Measurements from ENCODE around the gene AP1S1.

Gene AP1S1

DNA sequence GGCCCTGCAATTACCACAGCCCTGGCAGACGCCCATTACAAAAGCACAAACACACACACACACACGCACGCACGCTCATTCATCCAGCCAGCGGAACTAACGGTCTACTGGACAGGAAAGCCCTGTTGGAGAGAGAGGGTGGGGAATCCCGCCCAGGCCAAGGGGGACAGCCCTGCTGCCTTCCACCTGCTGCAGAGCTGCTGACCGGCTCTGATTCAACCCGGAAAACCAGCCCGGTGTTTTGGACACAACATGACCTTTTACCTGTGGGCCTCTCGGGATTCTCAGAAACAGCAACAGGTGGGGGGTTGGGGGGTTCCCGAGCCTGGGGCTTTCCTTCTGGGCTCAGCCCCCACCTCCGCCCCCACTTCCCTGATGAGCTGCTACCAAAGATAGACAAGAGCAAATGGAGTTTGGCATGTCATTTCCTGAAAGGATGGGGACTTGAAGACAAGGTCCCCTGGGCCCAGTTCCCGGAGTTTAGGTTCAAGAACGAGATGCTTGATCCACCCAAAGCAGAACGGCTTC lies 45.9 kb upstream of the AP1S1 start:
- no peaks in the 10 kb centered on the region for H4K20me1 ChIP-seq (ENCODE audit: insufficient read depth, low read length)
- no peak overlapping the region for H3K27ac ChIP-seq (ENCODE audit: low read depth, low read length, poor library complexity, severe bottlenecking)
- no peaks in the 10 kb centered on the region for H3K9me3 ChIP-seq (ENCODE audit: low read length)
- no peak overlapping the region for H2AFZ ChIP-seq (ENCODE audit: low read length)
- TF ChIP-seq EZH2 (IDR thresholded peaks at IDR 0.05; ENCODE audit: borderline replicate concordance, low read length) = no peak
- TF ChIP-seq, protein P1, sequence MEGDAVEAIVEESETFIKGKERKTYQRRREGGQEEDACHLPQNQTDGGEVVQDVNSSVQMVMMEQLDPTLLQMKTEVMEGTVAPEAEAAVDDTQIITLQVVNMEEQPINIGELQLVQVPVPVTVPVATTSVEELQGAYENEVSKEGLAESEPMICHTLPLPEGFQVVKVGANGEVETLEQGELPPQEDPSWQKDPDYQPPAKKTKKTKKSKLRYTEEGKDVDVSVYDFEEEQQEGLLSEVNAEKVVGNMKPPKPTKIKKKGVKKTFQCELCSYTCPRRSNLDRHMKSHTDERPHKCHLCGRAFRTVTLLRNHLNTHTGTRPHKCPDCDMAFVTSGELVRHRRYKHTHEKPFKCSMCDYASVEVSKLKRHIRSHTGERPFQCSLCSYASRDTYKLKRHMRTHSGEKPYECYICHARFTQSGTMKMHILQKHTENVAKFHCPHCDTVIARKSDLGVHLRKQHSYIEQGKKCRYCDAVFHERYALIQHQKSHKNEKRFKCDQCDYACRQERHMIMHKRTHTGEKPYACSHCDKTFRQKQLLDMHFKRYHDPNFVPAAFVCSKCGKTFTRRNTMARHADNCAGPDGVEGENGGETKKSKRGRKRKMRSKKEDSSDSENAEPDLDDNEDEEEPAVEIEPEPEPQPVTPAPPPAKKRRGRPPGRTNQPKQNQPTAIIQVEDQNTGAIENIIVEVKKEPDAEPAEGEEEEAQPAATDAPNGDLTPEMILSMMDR (IDR thresholded peaks at IDR 0.05; ENCODE audit: low read length) = no peak
- H3K27me3 ChIP-seq (ENCODE audit: insufficient read depth, low read length) = peaks cover 5% of the 10 kb centered on the region; the same call in 1 of the 2 replicates
- no peak overlapping the region for H3K9ac ChIP-seq (ENCODE audit: low read length)
- H3K79me2 ChIP-seq (ENCODE audit: insufficient read depth, low read length) = no peaks in the 10 kb centered on the region
- no peak overlapping the region for H3K4me2 ChIP-seq (ENCODE audit: low read length)
- H3K9me2 ChIP-seq (ENCODE audit: low read depth, low read length) = no peaks in the 10 kb centered on the region
- no peaks in the 10 kb centered on the region for H3F3A ChIP-seq (ENCODE audit: insufficient read depth, low read length)
- no peaks in the 10 kb centered on the region for H3K36me3 ChIP-seq (ENCODE audit: insufficient read depth, low read length)
- no peaks in the 10 kb centered on the region for H3K4me1 ChIP-seq (ENCODE audit: insufficient read depth, low read length, severe bottlenecking)
- H3K4me3 ChIP-seq (ENCODE audit: low read depth, low read length, poor library complexity, severe bottlenecking) = no peak overlapping the region

DNA sequence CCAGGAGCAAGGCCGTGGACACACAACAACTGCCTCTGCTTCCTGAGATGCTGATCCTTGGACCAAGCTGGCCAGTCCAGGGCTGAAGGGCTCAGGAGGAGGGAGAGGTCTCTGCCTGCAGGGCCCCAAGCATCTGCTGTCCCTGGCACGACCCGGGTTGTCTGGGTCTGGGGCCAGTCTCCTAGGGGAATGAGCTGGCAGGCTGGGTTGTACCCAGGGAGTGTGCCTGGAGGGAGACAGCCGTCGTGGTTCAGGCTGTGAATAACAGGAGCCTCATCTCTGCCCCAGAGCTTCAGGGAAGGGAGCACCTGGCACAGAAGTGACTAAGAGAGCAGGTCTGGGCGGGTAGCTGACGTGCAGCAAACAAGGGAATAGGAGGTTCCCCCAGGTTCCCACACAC lies 45.3 kb upstream of the AP1S1 start:
- Histone ChIP-seq H3K9me2 (ENCODE audit: low read depth, low read length) (no peaks in the 10 kb centered on the region), H3K27me3 (ENCODE audit: insufficient read depth, low read length) (peaks cover 5% of the 10 kb centered on the region; the same call in 1 of the 2 replicates), H3K79me2 (ENCODE audit: insufficient read depth, low read length) (no peaks in the 10 kb centered on the region), H3K9ac (ENCODE audit: low read length) (no peak overlapping the region), H3K4me1 (ENCODE audit: insufficient read depth, low read length, severe bottlenecking) (no peaks in the 10 kb centered on the region), H3K4me2 (ENCODE audit: low read length) (no peak overlapping the region), H3F3A (ENCODE audit: insufficient read depth, low read length) (no peaks in the 10 kb centered on the region), H3K4me3 (ENCODE audit: low read depth, low read length, poor library complexity, severe bottlenecking) (no peak overlapping the region), H3K27ac (ENCODE audit: low read depth, low read length, poor library complexity, severe bottlenecking) (no peak overlapping the region), H4K20me1 (ENCODE audit: insufficient read depth, low read length) (no peaks in the 10 kb centered on the region), H3K36me3 (ENCODE audit: insufficient read depth, low read length) (no peaks in the 10 kb centered on the region), H3K9me3 (ENCODE audit: low read length) (no peaks in the 10 kb centered on the region), H2AFZ (ENCODE audit: low read length) (no peak overlapping the region)
- TF ChIP-seq EZH2 (IDR thresholded peaks at IDR 0.05; ENCODE audit: borderline replicate concordance, low read length) = no peak
- TF ChIP-seq, protein P1 (IDR thresholded peaks at IDR 0.05; ENCODE audit: low read length) = no peak

DNA sequence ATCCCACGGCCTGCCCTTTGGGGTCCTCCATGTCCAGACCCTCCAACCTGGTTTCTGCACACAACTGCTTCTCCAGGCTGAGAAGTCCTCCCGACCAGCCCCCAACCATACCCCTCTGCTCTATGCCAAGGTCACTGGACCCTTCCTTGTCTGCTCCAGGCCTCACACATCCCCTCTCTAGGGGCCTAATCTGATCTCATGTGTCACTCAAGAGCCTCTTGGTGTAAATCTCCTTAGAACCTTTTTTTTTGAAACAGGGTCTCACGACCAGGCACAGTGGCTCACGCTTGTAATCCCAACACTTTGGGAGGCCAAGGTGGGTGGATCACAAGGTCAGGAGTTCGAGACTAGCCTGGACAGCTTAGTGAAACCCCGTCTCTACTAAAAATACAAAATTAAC lies 44.9 kb upstream of the AP1S1 start:
- Histone ChIP-seq H3K27ac (ENCODE audit: low read depth, low read length, poor library complexity, severe bottlenecking) (no peak overlapping the region), H3K36me3 (ENCODE audit: insufficient read depth, low read length) (no peaks in the 10 kb centered on the region), H3K4me3 (ENCODE audit: low read depth, low read length, poor library complexity, severe bottlenecking) (no peak overlapping the region), H2AFZ (ENCODE audit: low read length) (no peak overlapping the region), H3K79me2 (ENCODE audit: insufficient read depth, low read length) (no peaks in the 10 kb centered on the region), H3K9me2 (ENCODE audit: low read depth, low read length) (no peaks in the 10 kb centered on the region), H3F3A (ENCODE audit: insufficient read depth, low read length) (no peaks in the 10 kb centered on the region), H3K9me3 (ENCODE audit: low read length) (no peaks in the 10 kb centered on the region), H3K9ac (ENCODE audit: low read length) (no peak overlapping the region), H3K4me1 (ENCODE audit: insufficient read depth, low read length, severe bottlenecking) (no peaks in the 10 kb centered on the region), H4K20me1 (ENCODE audit: insufficient read depth, low read length) (no peaks in the 10 kb centered on the region), H3K27me3 (ENCODE audit: insufficient read depth, low read length) (peaks cover 5% of the 10 kb centered on the region; the same call in 1 of the 2 replicates), H3K4me2 (ENCODE audit: low read length) (no peak overlapping the region)
- TF ChIP-seq, protein P1 (IDR thresholded peaks at IDR 0.05; ENCODE audit: low read length) = no peak
- no peak for TF ChIP-seq EZH2 (IDR thresholded peaks at IDR 0.05; ENCODE audit: borderline replicate concordance, low read length)

Data from OCI-LY1 (cell line).